Panc1 (cell line): ENCODE results near the gene HEG1. TPM values are rescaled to one million over a fixed set of nuclear protein-coding genes. Genes with fewer than 3 reads are reported as not detected.

Experiments
- ATAC-seq: fragments of 200-7000 bp; cut with Tn5 transposase; 2 replicates; pipeline ENCODE4 v1.9.1; 2020; ENCODE audit warnings: mild to moderate bottlenecking, moderate library complexity
- BruUV-seq: library from RNA; stranded (reverse); fragments of 400-500 nt; replicated peaks from 2 replicates; lab custom pipeline; 2021; lab: Mats Ljungman, UMichigan
- CTCF ChIA-PET: fragments of 300-600 bp; sonication (Branson Sonifier 250); formaldehyde crosslinking; loops from one replicate; lab custom pipeline; 2022; ENCODE audit warnings: antibody characterized with exemption; lab: Charles Lee
- POLR2A ChIA-PET: fragments of 300-600 bp; sonication (Branson Sonifier 250); formaldehyde crosslinking; loops from one replicate; lab custom pipeline; 2022; ENCODE audit warnings: antibody characterized with exemption; lab: Charles Lee
- DNase-seq: peaks from one replicate; pipeline ENCODE4 v3.0.0-alpha.2; 2010; ENCODE audit warnings: low read depth, low spot score
- H3K27ac ChIP-seq: 2 replicates; pipeline ENCODE4 v1.5.1; 2011; ENCODE audit warnings: mild to moderate bottlenecking, low read length, inconsistent platforms
- H3K27me3 ChIP-seq: fragments of 200-500 bp; sonication (Bioruptor generic); 2 replicates; pipeline ENCODE4 v1.6.0; 2014; ENCODE audit warnings: low read length, inconsistent platforms; ENCODE audit not compliant: control insufficient read depth, insufficient read depth
- H3K36me3 ChIP-seq: fragments of 200-500 bp; sonication (Bioruptor generic); 2 replicates; pipeline ENCODE4 v1.5.1; 2014; ENCODE audit warnings: inconsistent platforms, mild to moderate bottlenecking, low read length, moderate library complexity; ENCODE audit not compliant: control insufficient read depth, insufficient read depth
- H3K4me1 ChIP-seq: 2 replicates; pipeline ENCODE4 v1.5.1; 2011; ENCODE audit warnings: inconsistent platforms, mild to moderate bottlenecking, low read length, moderate library complexity; ENCODE audit not compliant: control insufficient read depth, insufficient read depth
- H3K4me3 ChIP-seq, 2 experiments: 2 replicates each; pipeline ENCODE4 v1.5.1; 2011 to 2012; ENCODE audit warnings: low read depth in 2 of 2, low read length in 2 of 2, mild to moderate bottlenecking in 2 of 2, inconsistent platforms in 1 of 2, moderate library complexity in 1 of 2
- H3K9me3 ChIP-seq: fragments of 200-500 bp; sonication (Bioruptor generic); 2 replicates; pipeline ENCODE4 v1.5.1; 2014; ENCODE audit warnings: low read depth, mild to moderate bottlenecking, inconsistent platforms, low read length, moderate library complexity; ENCODE audit not compliant: control insufficient read depth, insufficient read depth
- POLR2AphosphoS5 ChIP-seq: IDR thresholded peaks from 2 replicates; pipeline ENCODE4 v1.6.1; 2012; ENCODE audit warnings: mild to moderate bottlenecking, low read depth, low read length, moderate library complexity
- SIN3A ChIP-seq: IDR thresholded peaks from 2 replicates; pipeline ENCODE4 v1.6.1; 2012; ENCODE audit warnings: low read depth, mild to moderate bottlenecking, low read length, moderate library complexity, borderline replicate concordance; ENCODE audit not compliant: insufficient read depth
- TCF7L2 ChIP-seq: IDR thresholded peaks from 2 replicates; pipeline ENCODE4 v1.6.1; 2011; ENCODE audit warnings: mild to moderate bottlenecking, low read depth, low read length, inconsistent platforms
- in situ Hi-C: cut with HindIII; loops from 2 replicates; pipeline ENCODE4 v1.10.0; 2016; ENCODE audit warnings: low sequenced_read_pairs, low pct_unique_long_range_greater_than_20kb
- intact Hi-C: fragments of 100-400 bp; cut with micrococcal nuclease; formaldehyde crosslinking; loops from one replicate; pipeline ENCODE4 v1.10.0; 2022; ENCODE audit not compliant: unreplicated experiment
- total RNA-seq: library from RNA; stranded (reverse); gene quantifications from one replicate; pipeline ENCODE4 v1.2.1, GENCODE V29; 2021; ENCODE audit not compliant: unreplicated experiment
- TF ChIP-seq, protein P1 (sequence below): fragments of 450-650 bp; IDR thresholded peaks from 2 replicates; pipeline ENCODE4 v1.5.1; 2017; ENCODE audit warnings: mild to moderate bottlenecking
- TF ChIP-seq, protein P2 (sequence below), 2 experiments: IDR thresholded peaks; 2 replicates each; pipeline ENCODE4 v1.6.1; 2011 to 2012; ENCODE audit warnings: low read depth in 2 of 2, control low read depth in 1 of 2, low read length in 1 of 2, mild to moderate bottlenecking in 1 of 2, moderate library complexity in 1 of 2; ENCODE audit not compliant: insufficient read depth in 1 of 2

HEG1 gene
- total RNA-seq, 1 experiment from 2014 or later: 141 TPM

DNA sequence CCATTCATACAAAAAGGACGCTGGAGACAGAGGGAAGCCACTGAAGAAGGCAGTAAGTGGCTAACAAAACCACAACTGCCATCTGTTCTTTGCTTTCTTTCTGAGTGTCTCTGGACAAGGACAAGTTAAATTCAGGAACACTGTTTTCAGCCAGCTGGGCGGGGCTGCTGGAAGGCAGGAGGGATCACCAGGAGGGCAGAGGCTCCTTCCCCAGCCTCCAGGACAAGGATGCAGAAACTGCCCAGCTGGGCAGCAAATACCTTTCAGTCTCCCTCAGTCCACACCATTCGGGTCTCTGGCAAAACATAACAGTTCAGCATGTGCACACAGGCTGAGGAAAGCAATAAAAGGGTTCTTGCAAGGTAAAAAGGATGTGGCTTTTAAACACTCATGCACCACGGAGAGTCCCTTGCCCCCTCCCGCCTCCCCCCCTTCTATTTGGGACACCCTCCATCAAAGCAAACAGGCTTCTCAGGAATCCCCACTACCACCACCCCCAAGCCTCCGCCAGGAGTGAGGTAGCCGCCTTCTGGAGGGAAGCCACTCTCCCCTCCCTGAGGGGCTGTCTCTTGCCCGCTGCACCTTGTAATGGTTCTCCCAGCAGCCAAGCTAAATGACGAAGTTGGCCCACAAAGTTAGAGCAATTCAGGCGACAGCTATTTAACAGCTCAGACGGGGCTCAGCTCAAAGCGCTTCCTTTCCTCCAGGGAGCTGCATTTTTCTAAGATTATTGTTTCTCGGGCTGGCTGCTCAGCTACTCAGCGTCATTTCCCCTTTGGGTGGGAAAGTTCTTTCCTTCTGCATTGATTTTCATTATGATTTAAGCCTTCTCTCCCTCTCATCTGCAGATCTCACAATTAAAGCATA lies 3.8 kb downstream of the HEG1 start:
- peaks cover 62% of the 10 kb centered on the region for H3K4me1 ChIP-seq
- no TSS peak for BruUV-seq
- ATAC-seq: no peak
- DNase-seq: no peak
- in situ Hi-C loops: no loop called here
- H3K4me3 ChIP-seq: peak overlapping the region; percentile 92 to 94
- ChIA-PET CTCF (no interaction called here), POLR2A (interaction anchor here (0.6 kb wide), 1 partner anchor 306 kb away, joined by 11 read pairs; no protein-coding TSS in a partner anchor)
- peak overlapping the region; percentile 96 for H3K27ac ChIP-seq
- no peaks in the 10 kb centered on the region for H3K9me3 ChIP-seq
- intact Hi-C loops: loop anchor here (5.0 kb wide), 1 partner anchor 100 kb away; no protein-coding TSS in a partner anchor
- no peaks in the 10 kb centered on the region for H3K27me3 ChIP-seq
- TF ChIP-seq, protein P1, sequence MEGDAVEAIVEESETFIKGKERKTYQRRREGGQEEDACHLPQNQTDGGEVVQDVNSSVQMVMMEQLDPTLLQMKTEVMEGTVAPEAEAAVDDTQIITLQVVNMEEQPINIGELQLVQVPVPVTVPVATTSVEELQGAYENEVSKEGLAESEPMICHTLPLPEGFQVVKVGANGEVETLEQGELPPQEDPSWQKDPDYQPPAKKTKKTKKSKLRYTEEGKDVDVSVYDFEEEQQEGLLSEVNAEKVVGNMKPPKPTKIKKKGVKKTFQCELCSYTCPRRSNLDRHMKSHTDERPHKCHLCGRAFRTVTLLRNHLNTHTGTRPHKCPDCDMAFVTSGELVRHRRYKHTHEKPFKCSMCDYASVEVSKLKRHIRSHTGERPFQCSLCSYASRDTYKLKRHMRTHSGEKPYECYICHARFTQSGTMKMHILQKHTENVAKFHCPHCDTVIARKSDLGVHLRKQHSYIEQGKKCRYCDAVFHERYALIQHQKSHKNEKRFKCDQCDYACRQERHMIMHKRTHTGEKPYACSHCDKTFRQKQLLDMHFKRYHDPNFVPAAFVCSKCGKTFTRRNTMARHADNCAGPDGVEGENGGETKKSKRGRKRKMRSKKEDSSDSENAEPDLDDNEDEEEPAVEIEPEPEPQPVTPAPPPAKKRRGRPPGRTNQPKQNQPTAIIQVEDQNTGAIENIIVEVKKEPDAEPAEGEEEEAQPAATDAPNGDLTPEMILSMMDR: no peak
- TF ChIP-seq SIN3A: no peak
- TF ChIP-seq POLR2AphosphoS5: no peak
- no peak for TF ChIP-seq TCF7L2
- TF ChIP-seq, protein P2, sequence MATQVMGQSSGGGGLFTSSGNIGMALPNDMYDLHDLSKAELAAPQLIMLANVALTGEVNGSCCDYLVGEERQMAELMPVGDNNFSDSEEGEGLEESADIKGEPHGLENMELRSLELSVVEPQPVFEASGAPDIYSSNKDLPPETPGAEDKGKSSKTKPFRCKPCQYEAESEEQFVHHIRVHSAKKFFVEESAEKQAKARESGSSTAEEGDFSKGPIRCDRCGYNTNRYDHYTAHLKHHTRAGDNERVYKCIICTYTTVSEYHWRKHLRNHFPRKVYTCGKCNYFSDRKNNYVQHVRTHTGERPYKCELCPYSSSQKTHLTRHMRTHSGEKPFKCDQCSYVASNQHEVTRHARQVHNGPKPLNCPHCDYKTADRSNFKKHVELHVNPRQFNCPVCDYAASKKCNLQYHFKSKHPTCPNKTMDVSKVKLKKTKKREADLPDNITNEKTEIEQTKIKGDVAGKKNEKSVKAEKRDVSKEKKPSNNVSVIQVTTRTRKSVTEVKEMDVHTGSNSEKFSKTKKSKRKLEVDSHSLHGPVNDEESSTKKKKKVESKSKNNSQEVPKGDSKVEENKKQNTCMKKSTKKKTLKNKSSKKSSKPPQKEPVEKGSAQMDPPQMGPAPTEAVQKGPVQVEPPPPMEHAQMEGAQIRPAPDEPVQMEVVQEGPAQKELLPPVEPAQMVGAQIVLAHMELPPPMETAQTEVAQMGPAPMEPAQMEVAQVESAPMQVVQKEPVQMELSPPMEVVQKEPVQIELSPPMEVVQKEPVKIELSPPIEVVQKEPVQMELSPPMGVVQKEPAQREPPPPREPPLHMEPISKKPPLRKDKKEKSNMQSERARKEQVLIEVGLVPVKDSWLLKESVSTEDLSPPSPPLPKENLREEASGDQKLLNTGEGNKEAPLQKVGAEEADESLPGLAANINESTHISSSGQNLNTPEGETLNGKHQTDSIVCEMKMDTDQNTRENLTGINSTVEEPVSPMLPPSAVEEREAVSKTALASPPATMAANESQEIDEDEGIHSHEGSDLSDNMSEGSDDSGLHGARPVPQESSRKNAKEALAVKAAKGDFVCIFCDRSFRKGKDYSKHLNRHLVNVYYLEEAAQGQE (IDR thresholded peaks at IDR 0.05; ENCODE audit: insufficient read depth in 1 of 2, low read depth in 2 of 2, low read length in 1 of 2): no peak
- H3K36me3 ChIP-seq: no peaks in the 10 kb centered on the region

DNA sequence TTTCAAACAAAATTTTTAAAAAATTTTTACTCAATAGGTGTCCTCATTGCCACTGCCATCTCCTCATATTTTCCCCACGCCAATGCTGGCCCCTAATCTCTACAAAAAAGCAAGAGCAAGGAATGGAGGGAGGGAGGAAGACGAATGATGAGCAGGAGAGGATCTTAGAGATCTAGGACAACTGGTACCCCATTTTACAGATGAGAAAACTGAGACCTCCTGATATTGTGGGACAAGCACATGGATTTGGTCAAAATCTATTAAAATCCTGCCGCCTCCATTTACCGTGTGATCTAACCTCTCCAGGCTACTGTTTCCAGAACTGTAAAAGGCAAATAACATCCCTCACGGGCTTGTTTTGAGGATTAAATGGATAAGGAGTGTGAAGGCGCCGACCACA lies 4.6 kb downstream of the HEG1 start:
- Histone ChIP-seq H3K36me3 (no peaks in the 10 kb centered on the region), H3K4me1 (peaks cover 62% of the 10 kb centered on the region), H3K27ac (peak overlapping the region; percentile 96), H3K9me3 (no peaks in the 10 kb centered on the region), H3K4me3 (no peak overlapping the region), H3K27me3 (no peaks in the 10 kb centered on the region)
- ATAC-seq: no peak
- DNase-seq: no peak
- ChIA-PET CTCF (no interaction called here), POLR2A (no interaction called here)
- TF ChIP-seq TCF7L2 (no peak), POLR2AphosphoS5 (no peak)
- TF ChIP-seq, protein P2 (IDR thresholded peaks at IDR 0.05; ENCODE audit: insufficient read depth in 1 of 2, low read depth in 2 of 2, low read length in 1 of 2): no peak
- TF ChIP-seq, protein P1: peak; percentile 20; the same call in 1 of the 2 replicates
- intact Hi-C loops: loop anchor here (5.0 kb wide), 1 partner anchor 101 kb away; no protein-coding TSS in a partner anchor
- in situ Hi-C loops: no loop called here
- no TSS peak for BruUV-seq
